Liver (tissue), 9 donors: ENCODE results near the gene CAV1. TPM values are rescaled to one million over a fixed set of nuclear protein-coding genes. Genes with fewer than 3 reads are reported as not detected.

Source experiments
- DNase-seq: peaks from one replicate; pipeline ENCODE4 v3.0.0-alpha.2; 2017; ENCODE audit warnings: low spot score
- H3K27ac ChIP-seq, 2 donors: one replicate each; pipeline ENCODE4 v1.7.0; 2013; ENCODE audit warnings: inconsistent platforms in 2 of 2, low read length in 2 of 2, control low read depth in 1 of 2, low read depth in 1 of 2, mild to moderate bottlenecking in 1 of 2
- H3K27me3 ChIP-seq, 4 donors: one replicate each; pipeline versions ENCODE4 v1.6.1 to v1.7.0; 2013; ENCODE audit warnings: low read length in 3 of 4, inconsistent platforms in 1 of 4, mild to moderate bottlenecking in 1 of 4, moderate library complexity in 1 of 4; ENCODE audit not compliant: control insufficient read depth in 4 of 4, insufficient read depth in 4 of 4
- H3K36me3 ChIP-seq, 4 donors: one replicate each; pipeline versions ENCODE4 v1.6.1 to v1.7.0; 2013; ENCODE audit warnings: low read length in 3 of 4, mild to moderate bottlenecking in 3 of 4, low read depth in 1 of 4, moderate library complexity in 1 of 4; ENCODE audit not compliant: control insufficient read depth in 4 of 4, insufficient read depth in 3 of 4
- H3K4me1 ChIP-seq, 4 donors: one replicate each; pipeline versions ENCODE4 v1.6.1 to v1.7.0; 2013; ENCODE audit warnings: low read length in 3 of 4, mild to moderate bottlenecking in 3 of 4, moderate library complexity in 1 of 4; ENCODE audit not compliant: control insufficient read depth in 4 of 4, insufficient read depth in 4 of 4
- H3K4me3 ChIP-seq, 3 donors: one replicate each; pipeline versions ENCODE4 v1.6.1 to v1.7.0; 2013; ENCODE audit warnings: low read length in 3 of 3, control low read depth in 1 of 3, low read depth in 1 of 3, mild to moderate bottlenecking in 1 of 3
- H3K9ac ChIP-seq, 2 donors: one replicate each; pipeline ENCODE4 v1.7.0; 2013; ENCODE audit warnings: low read length in 2 of 2, mild to moderate bottlenecking in 2 of 2, moderate library complexity in 2 of 2, control low read depth in 1 of 2, low read depth in 1 of 2
- H3K9me3 ChIP-seq, 4 donors: one replicate each; pipeline versions ENCODE4 v1.6.1 to v1.7.0; 2013; ENCODE audit warnings: low read length in 3 of 4; ENCODE audit not compliant: control insufficient read depth in 4 of 4
- ATF3 ChIP-seq: IDR thresholded peaks from 2 replicates; pipeline ENCODE4 v1.6.1; 2016; ENCODE audit warnings: antibody characterized with exemption
- EGR1 ChIP-seq, 2 donors: IDR thresholded peaks; 2 replicates each; pipeline ENCODE4 v1.6.1; 2016 to 2018; ENCODE audit warnings: antibody characterized with exemption in 2 of 2, low read depth in 2 of 2
- FOXA1 ChIP-seq: IDR thresholded peaks from 2 replicates; pipeline ENCODE4 v1.6.1; 2016; ENCODE audit warnings: antibody characterized with exemption
- FOXA2 ChIP-seq: IDR thresholded peaks from 2 replicates; pipeline ENCODE4 v1.6.1; 2016; ENCODE audit warnings: antibody characterized with exemption
- GABPA ChIP-seq, 2 donors: IDR thresholded peaks in 1 of 2; conservative IDR thresholded peaks in 1 of 2; 2 replicates each; pipeline ENCODE4 v1.6.1; 2016; ENCODE audit warnings: antibody characterized with exemption in 2 of 2, mild to moderate bottlenecking in 1 of 2, moderate library complexity in 1 of 2
- HNF4A ChIP-seq, 2 donors: conservative IDR thresholded peaks; 2 replicates each; pipeline ENCODE4 v1.6.1; 2016; ENCODE audit warnings: antibody characterized with exemption in 2 of 2, mild to moderate bottlenecking in 2 of 2
- HNF4G ChIP-seq: IDR thresholded peaks from 2 replicates; pipeline ENCODE4 v1.6.1; 2016; ENCODE audit warnings: antibody characterized with exemption
- JUND ChIP-seq, 2 donors: IDR thresholded peaks; 2 replicates each; pipeline ENCODE4 v1.6.1; 2016; ENCODE audit warnings: antibody characterized with exemption in 2 of 2
- NR2F2 ChIP-seq: IDR thresholded peaks from 2 replicates; pipeline ENCODE4 v1.6.1; 2016; ENCODE audit warnings: antibody characterized with exemption
- RAD21 ChIP-seq, 2 donors: IDR thresholded peaks; 2 replicates each; pipeline ENCODE4 v1.6.1; 2016; ENCODE audit warnings: antibody characterized with exemption in 2 of 2, mild to moderate bottlenecking in 2 of 2
- RXRA ChIP-seq, 2 donors: IDR thresholded peaks; 2 replicates each; pipeline ENCODE4 v1.6.1; 2017 to 2018; ENCODE audit warnings: antibody characterized with exemption in 2 of 2, mild to moderate bottlenecking in 1 of 2
- SP1 ChIP-seq: IDR thresholded peaks from 2 replicates; pipeline ENCODE4 v1.6.1; 2018; ENCODE audit warnings: antibody characterized with exemption, mild to moderate bottlenecking
- TAF1 ChIP-seq: conservative IDR thresholded peaks from 2 replicates; pipeline ENCODE4 v1.6.1; 2016; ENCODE audit warnings: antibody characterized with exemption, mild to moderate bottlenecking
- YY1 ChIP-seq: IDR thresholded peaks from 2 replicates; pipeline ENCODE4 v1.6.1; 2016; ENCODE audit warnings: antibody characterized with exemption, mild to moderate bottlenecking
- ZBTB33 ChIP-seq: IDR thresholded peaks from 2 replicates; pipeline ENCODE4 v1.6.1; 2016; ENCODE audit warnings: antibody characterized with exemption
- WGBS: extraction: QIAGEN DNeasy Blood & Tissue Kit; methylation state at CpG from one replicate; pipeline ENCODE4 v1.1.7; 2013; 5-methylcytosine and 5-hydroxymethylcytosine counted together
- polyA plus RNA-seq, 2 donors: library from polyadenylated mRNA; stranded (reverse) in 1 of 2; unstranded in 1 of 2; fragments of 200-250 nt in 1 of 2; fragments of >200 nt in 1 of 2; fragmentation: Nextera tagmentation in 1 of 2; extraction: Ambion mirVana in 1 of 2; gene quantifications; one replicate each; pipeline versions ENCODE4 v1.2.1 to v1.2.3, GENCODE V29; 2013 to 2015
- total RNA-seq, 2 donors: library from RNA; depleted of rRNA; stranded (reverse); fragments of >200 nt; gene quantifications; one replicate each; pipeline ENCODE4 v1.2.3, GENCODE V29; 2014
- TF ChIP-seq, protein P1 (sequence below): fragments of 150-350 bp; IDR thresholded peaks from 2 replicates; pipeline ENCODE4 v1.5.1; 2017; ENCODE audit warnings: improper control_type of control experiment, low read depth, low read length; ENCODE audit not compliant: missing input control
- TF ChIP-seq, protein P2 (sequence below): IDR thresholded peaks from 2 replicates; pipeline ENCODE4 v1.6.1; 2016; ENCODE audit warnings: antibody characterized with exemption, mild to moderate bottlenecking
- TF ChIP-seq, protein P3 (sequence below): IDR thresholded peaks from 2 replicates; pipeline ENCODE4 v1.6.1; 2016; ENCODE audit warnings: antibody characterized with exemption
- donor health status: healthy.
- donor health status: healthy.
- donor health status: healthy.
- donor health status: healthy.
- donor health status: healthy.

CAV1 gene
- total and polyA plus RNA-seq, 4 donors: 9.9 to 13.4 (median 11.6) TPM

- no peaks in the 10 kb centered on the region for H3K36me3 ChIP-seq
- H3K9me3 ChIP-seq: no peaks in the 10 kb centered on the region
- TF ChIP-seq JUND (IDR thresholded peaks at IDR 0.05): no peak
- TF ChIP-seq TAF1: no peak
- no peak for TF ChIP-seq RXRA (IDR thresholded peaks at IDR 0.05)
- no peak for TF ChIP-seq ZBTB33
- no peak for TF ChIP-seq FOXA2
- TF ChIP-seq SP1: no peak
- DNase-seq: no peak
- no peaks in the 10 kb centered on the region for H3K4me1 ChIP-seq
- no peak overlapping the region for H3K4me3 ChIP-seq
- H3K9ac ChIP-seq: no peak overlapping the region
- no peaks in the 10 kb centered on the region for H3K27me3 ChIP-seq
- no peak overlapping the region for H3K27ac ChIP-seq
Measured at GRCh38 chr7:116518961-116519360, 5.9 kb upstream of the CAV1 start.

DNA sequence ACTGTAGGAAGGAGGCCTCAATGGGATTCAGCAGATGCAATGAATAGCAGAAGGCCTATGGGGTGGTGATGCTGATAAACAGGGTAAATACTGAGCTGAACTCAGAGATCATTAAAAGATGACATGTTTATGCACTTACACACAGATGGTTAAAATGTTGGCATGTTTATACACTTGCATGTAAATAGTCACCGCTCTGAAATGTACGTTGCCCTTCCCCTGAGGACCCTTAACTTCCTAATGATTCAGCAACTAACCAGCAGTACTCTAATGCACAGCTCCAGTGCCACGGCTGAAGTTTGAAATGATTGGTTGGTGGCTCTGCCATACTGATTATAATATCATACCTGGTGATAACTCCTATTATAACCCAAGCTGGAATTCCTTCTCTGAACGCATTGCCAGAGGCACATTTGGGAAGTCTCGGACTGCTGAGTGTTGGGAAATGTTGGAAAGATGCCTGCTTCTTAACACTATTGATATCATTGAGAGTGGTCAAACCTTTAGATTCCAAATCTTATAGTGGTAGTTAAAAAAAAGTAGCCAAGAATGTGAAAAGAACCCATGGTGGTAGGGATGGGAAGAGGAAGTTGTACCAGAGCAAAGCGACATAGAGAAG lies 3.7 kb upstream of the CAV1 start:
- no peak for DNase-seq
- Histone ChIP-seq H3K27me3 (no peaks in the 10 kb centered on the region), H3K9ac (no peak overlapping the region), H3K9me3 (no peaks in the 10 kb centered on the region), H3K27ac (no peak overlapping the region), H3K36me3 (no peaks in the 10 kb centered on the region), H3K4me3 (no peak overlapping the region), H3K4me1 (peaks cover 0 to 17% (median 12%) of the 10 kb centered on the region in 4 donors)
- 92% methylated on average over 6 of the region's 6 CpGs for WGBS
- TF ChIP-seq HNF4A (conservative IDR thresholded peaks at IDR 0.05): no peak
- TF ChIP-seq JUND (IDR thresholded peaks at IDR 0.05): no peak
- TF ChIP-seq GABPA (IDR thresholded peaks at IDR 0.05 in 1 of 2, conservative IDR thresholded peaks at IDR 0.05 in 1 of 2): no peak
- TF ChIP-seq HNF4G: no peak
- TF ChIP-seq FOXA2: no peak
- no peak for TF ChIP-seq RXRA (IDR thresholded peaks at IDR 0.05)
- no peak for TF ChIP-seq ATF3
- no peak for TF ChIP-seq RAD21 (IDR thresholded peaks at IDR 0.05)
- TF ChIP-seq, protein P1, sequence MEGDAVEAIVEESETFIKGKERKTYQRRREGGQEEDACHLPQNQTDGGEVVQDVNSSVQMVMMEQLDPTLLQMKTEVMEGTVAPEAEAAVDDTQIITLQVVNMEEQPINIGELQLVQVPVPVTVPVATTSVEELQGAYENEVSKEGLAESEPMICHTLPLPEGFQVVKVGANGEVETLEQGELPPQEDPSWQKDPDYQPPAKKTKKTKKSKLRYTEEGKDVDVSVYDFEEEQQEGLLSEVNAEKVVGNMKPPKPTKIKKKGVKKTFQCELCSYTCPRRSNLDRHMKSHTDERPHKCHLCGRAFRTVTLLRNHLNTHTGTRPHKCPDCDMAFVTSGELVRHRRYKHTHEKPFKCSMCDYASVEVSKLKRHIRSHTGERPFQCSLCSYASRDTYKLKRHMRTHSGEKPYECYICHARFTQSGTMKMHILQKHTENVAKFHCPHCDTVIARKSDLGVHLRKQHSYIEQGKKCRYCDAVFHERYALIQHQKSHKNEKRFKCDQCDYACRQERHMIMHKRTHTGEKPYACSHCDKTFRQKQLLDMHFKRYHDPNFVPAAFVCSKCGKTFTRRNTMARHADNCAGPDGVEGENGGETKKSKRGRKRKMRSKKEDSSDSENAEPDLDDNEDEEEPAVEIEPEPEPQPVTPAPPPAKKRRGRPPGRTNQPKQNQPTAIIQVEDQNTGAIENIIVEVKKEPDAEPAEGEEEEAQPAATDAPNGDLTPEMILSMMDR: no peak
- TF ChIP-seq YY1: no peak
- no peak for TF ChIP-seq EGR1 (IDR thresholded peaks at IDR 0.05; ENCODE audit: low read depth in 2 of 2)
- TF ChIP-seq TAF1: no peak
- TF ChIP-seq, protein P2, sequence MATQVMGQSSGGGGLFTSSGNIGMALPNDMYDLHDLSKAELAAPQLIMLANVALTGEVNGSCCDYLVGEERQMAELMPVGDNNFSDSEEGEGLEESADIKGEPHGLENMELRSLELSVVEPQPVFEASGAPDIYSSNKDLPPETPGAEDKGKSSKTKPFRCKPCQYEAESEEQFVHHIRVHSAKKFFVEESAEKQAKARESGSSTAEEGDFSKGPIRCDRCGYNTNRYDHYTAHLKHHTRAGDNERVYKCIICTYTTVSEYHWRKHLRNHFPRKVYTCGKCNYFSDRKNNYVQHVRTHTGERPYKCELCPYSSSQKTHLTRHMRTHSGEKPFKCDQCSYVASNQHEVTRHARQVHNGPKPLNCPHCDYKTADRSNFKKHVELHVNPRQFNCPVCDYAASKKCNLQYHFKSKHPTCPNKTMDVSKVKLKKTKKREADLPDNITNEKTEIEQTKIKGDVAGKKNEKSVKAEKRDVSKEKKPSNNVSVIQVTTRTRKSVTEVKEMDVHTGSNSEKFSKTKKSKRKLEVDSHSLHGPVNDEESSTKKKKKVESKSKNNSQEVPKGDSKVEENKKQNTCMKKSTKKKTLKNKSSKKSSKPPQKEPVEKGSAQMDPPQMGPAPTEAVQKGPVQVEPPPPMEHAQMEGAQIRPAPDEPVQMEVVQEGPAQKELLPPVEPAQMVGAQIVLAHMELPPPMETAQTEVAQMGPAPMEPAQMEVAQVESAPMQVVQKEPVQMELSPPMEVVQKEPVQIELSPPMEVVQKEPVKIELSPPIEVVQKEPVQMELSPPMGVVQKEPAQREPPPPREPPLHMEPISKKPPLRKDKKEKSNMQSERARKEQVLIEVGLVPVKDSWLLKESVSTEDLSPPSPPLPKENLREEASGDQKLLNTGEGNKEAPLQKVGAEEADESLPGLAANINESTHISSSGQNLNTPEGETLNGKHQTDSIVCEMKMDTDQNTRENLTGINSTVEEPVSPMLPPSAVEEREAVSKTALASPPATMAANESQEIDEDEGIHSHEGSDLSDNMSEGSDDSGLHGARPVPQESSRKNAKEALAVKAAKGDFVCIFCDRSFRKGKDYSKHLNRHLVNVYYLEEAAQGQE: no peak
- TF ChIP-seq NR2F2: no peak
- TF ChIP-seq, protein P3, sequence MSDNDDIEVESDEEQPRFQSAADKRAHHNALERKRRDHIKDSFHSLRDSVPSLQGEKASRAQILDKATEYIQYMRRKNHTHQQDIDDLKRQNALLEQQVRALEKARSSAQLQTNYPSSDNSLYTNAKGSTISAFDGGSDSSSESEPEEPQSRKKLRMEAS: no peak
- TF ChIP-seq FOXA1: no peak
- no peak for TF ChIP-seq SP1
- TF ChIP-seq ZBTB33: no peak
